NCI-H524 (cell line): ENCODE measurements around the gene FGR.

ENCODE experiments used
- DNase-seq, 2 experiments: peaks; one replicate each; lab custom pipeline; 2025; lab: John Stamatoyannopoulos, UW

Gene FGR

DNA sequence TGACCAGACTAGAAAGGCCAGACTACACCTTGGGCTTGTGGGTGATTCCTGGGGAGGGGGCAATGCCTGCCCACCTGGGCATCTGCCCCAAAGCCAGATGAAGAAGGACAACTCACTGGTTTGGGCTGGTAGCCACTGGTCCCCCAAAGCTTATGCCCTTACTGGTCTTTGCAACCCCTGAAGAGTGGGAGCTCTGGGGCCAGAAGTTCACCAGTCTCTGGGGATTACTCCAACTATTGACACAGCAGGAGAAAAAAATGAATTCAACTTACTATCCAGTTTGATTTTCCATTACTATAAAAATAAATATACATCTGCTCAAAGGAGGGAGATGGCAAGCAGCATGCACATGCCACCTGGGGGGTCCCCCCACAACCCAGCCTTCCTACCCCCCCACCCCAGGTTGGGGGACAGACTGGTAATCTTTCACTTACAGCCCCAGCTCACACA lies 33.6 kb downstream of the FGR start:
- no peak for DNase-seq

GRCh38 chr1:27600498-27601175 lies 34.3 kb downstream of the FGR start:
- DNase-seq, result peak in 1 of 2 experiments; percentile 65

DNA sequence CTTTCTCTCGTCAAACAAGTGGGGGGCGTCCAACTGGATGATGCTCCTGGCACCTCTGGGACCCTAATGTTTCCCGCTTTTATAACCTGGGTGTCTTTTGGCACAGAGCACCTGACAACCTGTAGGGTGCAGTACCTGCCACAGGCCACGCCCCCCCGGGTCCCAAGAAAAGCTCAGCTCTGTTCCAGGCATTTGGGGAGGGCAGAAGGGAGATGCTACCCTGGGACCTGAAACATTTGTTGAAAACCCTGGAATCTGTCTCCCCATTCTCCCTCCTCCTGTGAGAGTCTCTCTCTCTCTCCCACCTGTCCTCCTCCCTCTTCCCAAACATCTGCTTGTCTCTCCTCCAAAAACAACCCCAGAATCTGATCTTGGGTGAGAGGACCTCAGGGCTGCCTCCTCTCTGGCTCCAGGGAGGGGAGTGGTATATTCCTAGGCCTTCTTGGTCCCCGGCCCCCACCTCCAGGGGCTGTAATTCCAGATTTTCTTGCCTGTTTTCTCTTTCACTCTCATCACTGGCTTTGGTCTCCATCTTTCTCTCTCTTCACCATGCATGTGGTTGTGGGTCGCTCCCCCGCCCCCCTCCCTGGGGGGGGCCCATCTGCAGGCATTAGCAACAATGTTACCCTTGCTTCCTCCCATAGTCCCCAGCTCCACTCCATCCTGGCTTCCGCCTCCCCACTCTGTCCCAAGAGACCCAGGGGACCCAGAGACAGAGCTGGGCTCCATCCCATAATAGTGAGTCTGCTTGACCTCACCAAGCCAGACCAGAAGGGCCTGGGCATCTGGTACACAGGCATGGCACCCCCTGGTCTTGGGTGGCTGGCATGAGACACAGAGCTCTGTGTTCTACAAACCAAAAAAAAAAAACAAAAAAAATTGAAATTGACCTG lies 35.1 kb downstream of the FGR start:
- peak in 1 of 2 experiments; percentile 58 for DNase-seq

DNA sequence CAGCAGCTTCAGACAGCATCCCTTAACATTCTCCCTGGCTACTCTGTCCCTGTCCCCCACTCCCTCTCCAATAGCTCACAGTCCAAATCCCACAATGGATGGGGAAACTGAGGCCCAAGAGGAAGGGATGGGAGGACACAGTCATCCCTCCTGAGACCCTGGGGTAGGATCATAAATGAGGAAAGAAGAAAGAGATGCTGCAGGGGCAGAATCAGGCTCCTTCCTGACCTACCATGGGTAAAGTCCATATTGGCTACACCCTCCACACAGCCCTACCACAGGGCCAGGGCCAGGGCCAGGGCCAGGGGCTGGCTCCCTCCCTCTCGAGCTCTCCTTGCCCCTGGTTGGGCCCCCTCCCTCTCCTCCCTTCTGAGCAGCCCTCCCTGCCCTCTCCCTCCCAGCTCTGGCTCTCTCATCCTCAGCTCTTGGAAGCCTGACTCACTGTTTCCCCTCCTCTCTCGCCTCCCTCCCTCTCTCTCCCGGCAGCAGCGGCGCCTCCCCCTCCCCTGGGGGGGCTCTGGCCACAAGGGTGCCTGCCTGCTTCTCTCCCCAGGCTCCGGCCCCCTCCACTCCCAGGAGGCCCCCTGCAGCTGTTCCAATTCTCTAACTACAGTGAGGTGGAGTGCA lies 36.0 kb downstream of the FGR start:
- DNase-seq, result peak; percentile 59 to 81

DNA sequence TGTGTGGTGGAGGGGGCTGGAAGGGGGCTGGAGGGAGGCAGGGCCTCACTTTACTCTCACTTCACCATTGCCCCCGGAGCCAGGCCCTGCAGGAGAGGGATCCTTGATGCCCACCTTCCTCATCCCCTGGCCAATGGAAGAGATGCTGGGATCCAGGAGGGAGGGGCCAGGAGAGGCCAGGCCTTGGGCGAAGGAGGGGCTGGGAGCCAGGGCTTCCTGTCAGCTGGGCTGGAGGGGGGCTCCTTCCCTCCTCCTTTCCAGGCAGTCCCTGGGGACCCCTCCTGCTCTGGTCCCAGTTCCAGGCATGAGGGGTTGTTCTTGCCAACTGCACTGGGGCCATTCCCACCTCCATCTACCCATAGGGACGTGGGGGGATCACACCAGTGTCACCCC lies 36.7 kb downstream of the FGR start:
- DNase-seq, result peak; percentile 37 to 73

DNA sequence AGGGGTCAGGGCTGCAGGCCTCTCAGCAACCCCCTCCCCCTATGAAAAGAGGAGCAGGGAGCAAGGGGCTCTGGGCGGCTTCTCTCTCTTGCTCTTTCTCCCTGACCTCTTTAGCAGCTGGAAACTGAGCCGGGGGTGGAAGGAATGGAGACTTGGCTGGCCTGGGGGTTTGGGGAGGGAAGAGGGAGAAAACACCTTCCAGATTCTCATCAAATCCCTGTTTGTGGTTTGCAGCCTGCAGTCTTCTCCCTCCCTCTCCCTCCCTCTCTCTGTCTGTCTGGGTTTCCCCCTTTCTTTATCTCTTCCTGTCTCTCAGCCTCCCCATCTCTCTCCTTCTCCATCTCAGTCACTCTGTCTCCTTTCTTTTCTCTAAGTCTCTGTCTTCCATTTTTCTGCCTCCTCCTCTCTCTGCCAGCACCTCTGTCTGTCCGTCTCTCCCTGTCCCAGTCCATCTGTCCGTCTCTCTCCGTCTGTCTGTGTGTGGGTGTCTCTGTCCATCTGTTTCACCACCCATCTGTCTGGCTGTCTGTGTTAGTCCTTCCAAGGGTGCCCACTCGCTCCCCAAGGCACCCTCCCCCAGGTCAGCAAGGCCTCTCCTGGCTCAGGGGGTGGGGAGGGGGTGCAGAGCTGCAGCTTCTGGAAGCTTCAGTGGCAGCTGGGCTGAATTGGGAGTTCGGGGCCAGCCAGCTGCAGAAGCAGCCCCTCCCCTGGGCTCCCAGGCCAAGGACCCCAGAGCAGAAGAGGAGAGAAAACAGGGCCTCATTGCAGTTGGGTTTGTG lies 37.3 kb downstream of the FGR start:
- DNase-seq, result peak in 1 of 2 experiments; percentile 37

GRCh38 chr1:27596986-27597385 lies 38.0 kb downstream of the FGR start:
- no peak for DNase-seq

GRCh38 chr1:27596261-27596660 lies 38.7 kb downstream of the FGR start:
- DNase-seq, result no peak

DNA sequence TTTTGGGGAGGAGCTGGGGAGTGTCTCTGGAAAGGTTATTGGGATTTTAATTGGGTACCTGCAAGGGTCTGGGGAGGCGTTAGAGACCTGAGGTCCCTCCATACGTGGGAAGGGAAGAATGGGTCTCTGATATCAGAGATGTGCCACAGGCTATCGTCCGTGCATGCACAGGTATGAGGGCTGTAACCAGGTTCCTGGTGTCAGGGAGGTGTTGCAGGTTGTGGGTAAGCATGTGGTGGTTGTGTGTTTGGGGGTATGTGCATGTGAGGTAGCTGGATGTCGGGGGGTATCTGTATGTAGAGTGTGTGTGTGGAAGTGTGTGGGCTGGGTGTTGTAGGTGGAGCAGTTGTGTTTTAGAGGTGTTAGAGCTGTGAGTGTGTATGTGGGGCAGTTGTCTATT lies 39.4 kb downstream of the FGR start:
- DNase-seq, result no peak

- no peak for DNase-seq
These were observed 40.1 kb downstream of the FGR start for GRCh38 chr1:27594564-27595510.

DNA sequence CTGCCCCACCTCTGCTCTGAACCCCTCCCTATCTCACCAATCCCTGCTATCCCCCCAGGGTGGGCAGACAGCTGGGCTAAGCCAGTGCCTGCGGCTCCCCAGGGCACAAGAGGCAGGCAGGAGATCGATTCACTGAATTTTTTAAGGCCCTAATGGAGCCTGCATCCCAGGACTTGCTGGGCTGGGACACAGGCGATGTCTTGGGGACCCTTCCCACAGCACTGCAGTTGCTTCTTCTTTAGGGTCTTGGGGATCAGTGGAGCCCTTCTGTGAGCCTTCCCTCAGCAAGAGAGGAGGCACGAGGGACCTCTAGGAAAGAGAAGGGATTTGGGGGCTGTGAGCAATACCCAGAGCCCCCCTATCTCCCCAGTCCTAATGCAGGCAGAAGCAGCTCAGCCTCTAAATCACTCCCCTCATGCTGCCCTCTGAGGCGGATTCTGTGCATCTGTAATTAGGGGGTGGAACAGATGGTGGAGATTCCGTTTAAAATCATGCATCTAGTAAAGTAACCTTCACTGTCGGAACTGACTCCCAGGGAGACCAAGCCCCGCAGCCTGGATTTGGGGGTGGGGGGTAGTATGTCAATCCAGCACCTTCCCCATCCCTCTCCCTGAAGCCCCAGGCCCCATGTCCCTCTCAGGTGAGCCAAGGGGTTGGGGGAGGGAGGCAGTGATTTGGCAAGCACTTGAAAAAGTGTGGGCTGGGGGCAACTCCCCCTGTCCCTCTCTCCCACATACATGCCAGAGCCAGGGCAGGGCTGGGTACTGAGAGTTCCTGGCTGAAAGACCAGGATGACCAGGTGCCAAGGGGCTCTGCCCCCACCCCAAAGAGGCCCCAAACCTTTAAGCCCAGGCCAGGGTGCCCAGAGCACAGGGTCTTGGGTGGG lies 41.1 kb downstream of the FGR start:
- peak; percentile 38 to 78 for DNase-seq

DNA sequence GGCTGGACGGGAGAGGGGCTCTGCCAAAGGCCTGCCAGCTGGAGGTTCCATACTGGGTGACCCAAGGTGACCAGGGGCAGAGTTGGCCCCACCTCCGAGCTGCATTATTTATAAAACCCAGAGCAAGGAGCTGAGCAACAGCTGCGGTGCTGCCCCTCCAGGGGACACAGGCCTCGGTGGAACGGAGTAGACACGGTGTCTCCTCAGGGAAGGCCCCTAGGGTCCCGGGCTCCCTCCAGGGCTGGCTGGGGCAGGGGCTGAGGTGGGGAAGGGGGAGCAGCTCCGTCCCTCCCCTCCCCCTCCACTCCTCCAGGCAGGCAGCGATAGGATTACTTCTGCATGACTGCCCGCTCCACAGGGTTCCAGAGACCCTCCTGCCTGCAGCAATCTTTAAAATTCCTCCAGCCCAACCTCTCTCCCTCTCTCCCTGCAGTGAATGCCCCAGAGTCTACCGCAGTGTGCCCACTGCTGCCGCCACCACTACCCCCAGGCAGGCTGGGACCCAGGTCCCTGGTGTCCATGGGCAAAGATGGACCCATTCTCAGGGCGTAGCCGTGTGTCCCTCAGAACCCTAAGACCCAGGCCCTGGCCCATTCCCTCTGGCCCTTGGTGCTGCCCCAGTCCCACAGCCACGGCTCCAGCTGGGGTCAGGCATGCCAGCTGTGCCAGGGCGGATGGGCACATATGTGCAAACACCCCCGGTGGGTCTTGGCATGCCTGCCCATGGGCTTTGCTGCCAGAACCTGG lies 41.9 kb downstream of the FGR start:
- peak; percentile 23 to 34 for DNase-seq

GRCh38 chr1:27592232-27592930 lies 42.6 kb downstream of the FGR start:
- peak; percentile 25 to 54 for DNase-seq

- DNase-seq, result no peak
These were observed 43.4 kb downstream of the FGR start for GRCh38 chr1:27591622-27592021.

DNA sequence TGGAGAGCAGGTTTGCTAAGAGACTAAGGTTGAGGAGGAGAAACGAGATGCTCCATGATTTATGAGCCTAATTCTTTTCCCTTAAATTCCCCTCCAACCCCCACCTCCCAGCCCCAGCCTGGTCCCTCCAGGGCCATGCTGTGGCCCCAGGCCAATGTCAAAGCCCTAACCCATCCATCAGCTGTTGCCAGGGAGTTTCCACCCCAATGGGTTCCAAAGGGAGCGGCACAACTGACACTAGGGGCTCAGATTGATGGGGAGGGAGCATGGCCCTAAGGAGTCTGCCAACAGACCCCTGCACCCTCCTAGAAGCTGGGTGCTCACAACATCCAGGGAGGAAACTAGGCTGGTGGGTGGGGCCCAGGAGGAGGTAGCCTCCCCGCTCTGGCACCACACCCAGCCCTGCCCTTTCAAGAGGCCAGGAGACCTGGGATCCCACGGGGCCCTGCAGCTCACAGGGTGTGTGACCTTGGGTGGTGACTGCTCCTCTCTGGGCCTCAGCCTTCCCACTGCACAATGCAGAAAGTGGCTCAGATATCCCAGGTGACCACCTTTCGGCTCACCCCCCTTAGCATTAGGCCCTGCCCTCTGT lies 44.0 kb downstream of the FGR start:
- no peak for DNase-seq

DNA sequence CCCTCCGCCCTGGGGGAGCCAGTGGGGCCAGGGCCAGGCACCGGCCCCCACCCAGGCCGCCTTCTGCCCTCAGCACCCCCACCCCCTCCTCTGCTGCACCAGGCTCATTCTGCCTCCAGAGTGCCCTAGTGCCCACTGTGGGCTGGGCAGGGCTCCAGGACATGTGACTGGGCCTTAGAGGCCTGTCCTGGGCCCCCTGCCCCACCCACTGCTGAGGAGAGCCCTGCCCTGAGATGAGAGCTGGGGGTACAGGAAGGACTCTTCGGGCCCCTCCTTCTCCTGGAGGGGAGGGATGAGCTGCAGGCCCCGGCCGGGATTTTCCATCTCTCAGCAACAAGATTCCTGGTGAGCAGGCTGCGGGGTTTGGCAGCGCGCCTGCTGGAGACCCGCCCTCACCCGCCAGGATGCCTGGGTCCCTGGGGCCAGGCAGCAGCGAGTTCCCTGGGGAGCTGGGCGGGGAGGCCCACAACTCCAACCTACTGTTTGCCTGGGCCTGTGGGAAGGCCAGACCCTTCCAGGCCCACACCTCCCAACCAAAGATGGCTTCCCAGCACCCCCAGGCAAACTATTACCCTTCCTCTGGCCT lies 45.1 kb downstream of the FGR start:
- no peak for DNase-seq

DNA sequence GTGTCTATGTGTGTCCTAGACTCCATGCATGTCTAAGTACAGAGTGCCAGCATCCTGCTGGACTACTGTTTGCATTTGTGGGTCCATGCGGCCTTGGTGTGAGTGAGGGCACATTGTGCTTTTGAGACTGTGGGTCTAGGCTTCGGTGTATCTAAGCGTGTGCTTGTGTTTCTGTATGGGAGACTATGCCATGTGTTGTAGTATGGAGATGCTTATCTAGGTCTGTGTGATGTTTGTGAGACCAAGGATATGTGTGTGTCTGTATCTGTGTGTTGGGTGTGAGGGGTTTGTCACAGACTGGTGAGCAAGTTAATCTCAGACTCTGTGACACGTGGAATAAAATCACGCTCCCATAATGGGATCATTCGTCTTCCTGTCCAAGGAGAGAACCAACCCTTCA lies 45.5 kb downstream of the FGR start:
- DNase-seq, result no peak
